Stomach (tissue), 4 donors: ENCODE results near the gene SEC61G.

ENCODE experiments used
- CTCF ChIP-seq, 7 experiments: fragments of 450-650 bp in 4 of 7; fragments of 200-600 bp in 3 of 7; sonication (generic) in 3 of 7; IDR thresholded peaks; one replicate each; pipeline ENCODE4 v1.5.1; 2016 to 2019; ENCODE audit warnings: antibody characterized with exemption in 7 of 7, control low read depth in 2 of 7, mild to moderate bottlenecking in 1 of 7
- EP300 ChIP-seq: sonication (generic); formaldehyde crosslinking; IDR thresholded peaks from one replicate; pipeline ENCODE4 v1.6.1; 2017; ENCODE audit warnings: antibody characterized with exemption
- POLR2A ChIP-seq, 4 donors: fragments of 450-650 bp; IDR thresholded peaks; one replicate each; pipeline ENCODE4 v1.6.1; 2016; ENCODE audit warnings: antibody characterized with exemption in 4 of 4, control low read depth in 2 of 4, mild to moderate bottlenecking in 1 of 4, moderate library complexity in 1 of 4
- POLR2AphosphoS5 ChIP-seq, 3 donors: sonication (generic); formaldehyde crosslinking; IDR thresholded peaks; one replicate each; pipeline ENCODE4 v1.6.1; 2016; ENCODE audit warnings: antibody characterized with exemption in 3 of 3

DNA sequence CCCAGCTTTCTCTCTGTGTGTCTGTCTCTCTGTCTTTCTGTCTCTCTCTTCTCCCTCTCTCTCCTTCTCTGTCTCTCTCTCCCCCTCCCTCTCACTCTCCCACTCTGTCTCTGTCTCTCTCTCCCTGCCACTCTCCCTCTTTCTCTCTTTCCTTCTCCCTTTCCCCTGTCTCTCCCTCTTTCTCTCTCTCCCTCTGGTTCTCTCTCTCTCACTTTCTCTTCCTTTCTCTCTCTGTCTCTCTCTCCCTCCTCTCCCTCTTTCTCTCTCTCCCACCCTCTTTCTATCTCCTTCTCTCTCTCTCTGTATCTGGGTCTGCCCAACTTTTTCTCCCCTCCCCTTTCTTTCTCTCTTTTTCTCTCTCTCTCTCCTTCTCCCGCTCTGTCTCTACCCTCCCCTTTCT is 36.5 kb downstream of the SEC61G start:
- TF ChIP-seq POLR2AphosphoS5 (IDR thresholded peaks at IDR 0.05) (no peak), POLR2A (IDR thresholded peaks at IDR 0.05) (no peak), CTCF (IDR thresholded peaks at IDR 0.05) (no peak), EP300 (no peak)
